Hematopoietic multipotent progenitor cell (in vitro differentiated cells): ENCODE measurements around the gene AHSA1. TPM values are rescaled to one million over a fixed set of nuclear protein-coding genes. Genes with fewer than 3 reads are reported as not detected.
A peak's percentile ranks its signal among the peaks of the same experiment; 100 is the strongest.

Source experiments
- DNase-seq, 3 donors: peaks; one replicate each; pipeline ENCODE4 v3.0.0-alpha.2; 2011 to 2015; ENCODE audit warnings: low read depth in 2 of 3, low spot score in 2 of 3
- total RNA-seq: library from RNA; depleted of rRNA; stranded (reverse); fragments of >200 nt; gene quantifications from one replicate; pipeline ENCODE4 v1.2.3, GENCODE V29; 2012

The AHSA1 gene
- total RNA-seq, 1 donor = 61.9 TPM

- no peak for DNase-seq
Observed at GRCh38 chr14:77470224-77470870, 12.5 kb downstream of the AHSA1 start.

- DNase-seq = no peak
Observed at GRCh38 chr14:77473921-77474320, 16.0 kb downstream of the AHSA1 start.

DNA sequence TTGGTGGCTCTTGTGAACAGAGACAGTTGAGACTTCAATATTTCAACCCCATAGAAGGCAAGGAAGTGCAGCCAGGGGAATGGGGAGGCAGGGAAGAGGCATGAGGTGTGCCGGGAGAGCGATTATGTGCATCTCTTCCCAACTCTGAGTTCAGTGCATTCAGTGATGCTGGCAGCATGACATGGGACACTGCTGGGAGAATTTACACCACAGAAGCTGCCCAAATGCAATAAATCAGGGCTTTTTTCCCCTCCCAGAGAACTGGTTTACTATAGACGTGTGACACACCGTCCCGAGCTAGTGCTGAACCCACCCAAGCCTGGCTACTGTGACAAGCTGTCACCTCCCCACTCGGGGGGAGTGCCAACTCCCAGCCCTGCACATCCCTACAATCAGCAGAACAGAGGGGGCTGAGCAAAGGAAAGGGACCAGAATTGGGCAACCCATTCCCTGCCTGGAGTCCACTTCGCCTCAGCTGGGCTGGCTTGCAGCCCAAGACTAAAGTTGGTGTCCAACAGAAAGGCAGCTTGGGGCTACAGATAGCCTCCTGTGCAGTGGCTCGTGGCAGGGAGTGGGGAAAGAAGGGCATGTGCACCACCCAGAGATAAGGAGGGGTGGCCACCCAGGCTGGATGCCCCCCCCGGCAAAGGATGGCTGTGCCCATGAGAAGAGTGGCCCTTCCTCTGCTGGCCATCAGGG is 16.7 kb downstream of the AHSA1 start:
- DNase-seq = no peak

DNA sequence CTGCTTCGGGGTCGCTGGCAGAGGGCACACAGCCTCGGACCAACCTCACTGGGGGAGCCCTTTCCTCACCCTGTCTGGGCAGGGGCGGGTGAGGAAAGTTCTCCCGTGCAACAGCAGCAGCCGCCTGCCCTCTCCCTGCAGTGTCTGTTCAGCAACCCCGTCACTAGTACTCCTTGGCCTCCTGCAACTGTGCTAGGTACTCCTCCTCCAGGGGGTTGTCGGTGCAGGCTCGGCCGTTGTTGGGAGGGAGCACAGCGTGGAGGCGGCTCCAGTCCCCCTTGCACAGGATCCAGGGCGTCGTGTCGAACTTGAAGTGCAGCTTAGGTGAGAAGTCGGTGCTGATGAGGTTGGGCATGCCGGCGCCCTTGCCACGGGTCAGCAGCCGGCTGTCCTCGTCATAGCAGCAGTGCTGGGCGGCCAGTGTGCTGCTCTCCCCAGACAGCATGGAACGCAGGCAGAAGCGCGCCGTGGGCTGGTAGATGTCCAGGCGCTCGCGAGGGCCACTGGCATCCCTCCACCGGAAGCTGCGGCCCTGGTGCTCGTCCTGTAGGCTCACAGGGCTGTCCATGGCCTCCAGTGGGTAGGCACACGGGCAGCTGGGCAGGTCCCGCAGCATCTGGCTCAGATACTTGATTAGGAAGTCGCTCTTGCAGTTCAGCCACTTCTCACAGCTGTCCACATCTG is 17.7 kb downstream of the AHSA1 start:
- DNase-seq = no peak

GRCh38 chr14:77478029-77478428 is 20.1 kb downstream of the AHSA1 start:
- no peak for DNase-seq

DNA sequence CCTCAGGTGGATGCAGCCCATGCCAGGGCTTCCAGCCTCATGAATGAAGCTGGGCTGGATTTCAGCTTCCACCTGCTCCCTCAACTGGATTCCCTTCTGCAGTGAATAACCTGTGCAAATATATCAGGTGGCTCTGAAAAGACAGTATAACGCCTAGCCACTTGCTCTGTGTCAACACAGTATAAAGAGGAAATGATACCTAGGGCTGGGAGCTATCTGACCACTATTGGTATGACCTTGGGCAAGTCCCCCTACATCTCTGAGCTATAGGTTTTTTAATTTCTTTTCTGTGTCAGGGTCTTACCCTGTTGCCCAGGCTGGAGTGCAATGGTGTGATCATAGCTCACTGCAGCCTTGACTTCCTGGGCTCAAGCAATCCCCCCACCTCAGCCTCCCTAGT is 20.9 kb downstream of the AHSA1 start:
- DNase-seq = no peak

- no peak for DNase-seq
Observed at GRCh38 chr14:77482422-77482821, 24.5 kb downstream of the AHSA1 start.

DNA sequence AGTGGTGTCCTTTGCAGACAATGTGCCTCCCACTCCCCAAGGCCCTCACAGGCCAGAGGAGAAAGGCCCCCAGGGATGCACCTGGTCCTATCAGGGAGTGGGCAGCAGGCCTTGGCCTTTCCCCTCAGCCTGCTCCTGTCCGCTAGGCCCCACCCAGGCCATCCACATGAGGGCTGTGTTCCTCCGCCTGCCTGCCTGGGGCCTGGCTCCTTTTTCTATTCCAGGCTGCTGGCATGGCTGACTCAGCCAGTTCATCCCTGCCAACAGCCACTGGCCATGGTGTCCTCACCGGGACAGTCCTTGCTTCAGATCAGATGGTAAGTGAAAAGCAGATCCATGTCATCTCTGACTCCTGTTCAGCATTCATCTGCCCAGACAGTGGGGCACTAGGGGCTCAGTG is 27.4 kb downstream of the AHSA1 start:
- no peak for DNase-seq

GRCh38 chr14:77485901-77486678 is 28.2 kb downstream of the AHSA1 start:
- DNase-seq = no peak

- no peak for DNase-seq
Observed at GRCh38 chr14:77488558-77488957, 30.7 kb downstream of the AHSA1 start.

GRCh38 chr14:77489041-77489440 is 31.1 kb downstream of the AHSA1 start:
- DNase-seq = no peak

DNA sequence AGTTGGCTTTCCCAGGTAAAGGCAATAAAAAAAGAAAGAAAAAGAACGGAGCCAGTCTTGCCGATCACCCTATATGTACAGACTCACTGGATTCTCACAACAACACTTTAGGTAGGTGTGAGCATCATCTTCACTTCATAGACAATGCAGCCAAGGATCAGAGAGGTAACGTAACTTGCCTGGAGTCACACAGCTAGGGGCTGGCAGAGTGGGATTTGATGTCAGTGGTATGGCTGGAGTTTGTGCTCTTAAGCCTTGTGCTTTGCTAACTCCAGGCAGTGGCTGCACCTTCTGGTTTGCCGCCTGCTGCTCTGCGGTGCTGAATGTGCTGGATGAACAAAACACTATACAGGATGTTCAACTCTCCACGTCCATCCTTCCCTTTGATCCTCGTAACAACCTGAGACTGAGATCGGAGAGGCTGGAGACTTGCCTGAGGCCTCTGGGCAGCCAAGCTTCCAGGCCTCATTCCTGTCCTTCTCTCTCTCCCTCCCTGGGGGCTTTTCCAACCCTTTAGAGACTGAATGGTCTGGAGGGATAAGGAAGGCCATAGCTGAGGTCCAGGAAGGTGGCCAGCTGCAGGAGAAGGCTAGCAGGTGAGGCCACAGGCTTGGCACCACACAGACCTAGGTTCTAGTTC is 32.6 kb downstream of the AHSA1 start:
- no peak for DNase-seq

- no peak for DNase-seq
Observed at GRCh38 chr14:77491056-77491455, 33.2 kb downstream of the AHSA1 start.

- no peak for DNase-seq
Observed at GRCh38 chr14:77495334-77495733, 37.4 kb downstream of the AHSA1 start.

DNA sequence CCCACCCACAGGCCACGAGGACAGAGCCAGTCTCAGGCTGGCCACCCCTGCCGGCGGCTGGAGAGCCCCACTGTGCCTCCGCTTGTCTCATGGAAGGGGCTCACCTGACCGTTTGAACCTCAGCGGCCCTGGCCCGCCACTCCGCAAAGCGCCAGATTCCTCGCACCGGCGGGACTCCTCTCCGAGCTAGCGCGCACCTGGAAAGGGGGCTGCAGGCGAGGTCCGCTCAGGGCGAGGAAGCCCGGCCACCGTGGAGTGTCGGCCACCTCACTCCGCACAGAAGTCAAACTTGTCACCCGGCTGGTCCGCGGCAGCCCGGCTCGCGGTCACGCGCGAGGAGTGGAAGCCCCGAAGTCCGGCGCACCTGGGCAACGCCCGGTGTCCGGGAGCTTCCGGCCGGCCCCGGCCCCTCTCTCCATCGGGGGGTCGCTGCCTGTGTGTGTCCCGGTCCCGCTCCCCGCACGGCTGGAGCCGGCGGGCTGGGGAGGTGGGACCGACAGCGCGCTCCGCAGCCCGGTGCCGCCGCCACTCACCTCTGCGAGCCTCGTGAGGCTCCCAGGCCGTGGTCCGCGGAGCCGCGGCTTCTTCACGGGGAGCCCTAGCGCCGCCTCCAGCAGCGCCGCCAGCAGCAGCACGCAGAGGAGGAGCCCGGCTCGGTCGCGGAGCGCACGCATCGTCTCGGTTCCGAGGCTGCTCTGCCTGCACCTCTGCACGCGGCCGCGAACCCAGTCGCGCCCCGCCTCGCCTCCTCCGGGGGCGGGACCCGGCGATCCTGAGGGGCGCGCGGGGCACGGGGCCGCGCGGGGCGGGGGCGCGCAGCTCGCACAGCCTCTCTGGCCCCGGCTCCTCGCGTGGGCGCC is 40.5 kb downstream of the AHSA1 start, which contains the start of gene ISM2:
Gene ISM2 (minus strand): TSS at position 697 of the 860 bp plus-strand sequence. CDS start 23 bp downstream, at position 674.
- DNase-seq = peak in 2 of 3 donors; percentile 53 to 54

DNA sequence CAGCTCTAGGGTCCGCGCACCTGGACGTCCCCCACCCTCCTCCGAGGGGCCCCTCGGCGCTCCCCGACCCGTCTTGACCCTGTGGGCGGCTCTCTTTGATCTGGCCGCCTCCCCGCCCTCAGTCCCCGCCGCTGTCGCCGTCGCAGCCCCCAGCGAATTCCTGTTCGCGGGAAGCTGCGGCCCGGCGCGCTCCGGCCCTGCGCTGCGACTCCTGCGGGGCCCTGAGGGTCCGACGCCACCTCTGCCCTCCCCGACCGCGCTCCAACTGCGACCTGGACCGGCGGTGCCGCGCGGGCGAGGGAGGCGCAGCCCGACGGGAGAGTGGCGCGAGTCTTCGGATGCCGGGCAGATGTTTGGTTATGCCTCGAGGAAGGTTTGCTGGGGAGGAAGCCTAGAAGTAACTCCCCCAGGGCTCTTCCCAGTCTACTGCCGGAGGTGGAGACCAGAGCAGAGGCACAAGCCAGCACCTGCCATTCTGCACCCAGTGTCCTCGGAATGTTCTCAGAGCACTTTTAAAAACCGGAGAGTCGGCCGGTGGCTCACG is 41.2 kb downstream of the AHSA1 start:
- DNase-seq = no peak

- no peak for DNase-seq
Observed at GRCh38 chr14:77502109-77502782, 44.4 kb downstream of the AHSA1 start.

GRCh38 chr14:77503138-77503537 is 45.2 kb downstream of the AHSA1 start:
- no peak for DNase-seq

- no peak for DNase-seq
Observed at GRCh38 chr14:77505031-77505430, 47.1 kb downstream of the AHSA1 start.
